GM19035 (cell line): Measurements from ENCODE around the gene RNF113B.

Experiments
- ATAC-seq: cut with Tn5 transposase; IDR thresholded peaks from one replicate; pipeline ENCODE4 v1.9.1; 2021; ENCODE audit not compliant: unreplicated experiment

The RNF113B gene

GRCh38 chr13:98175043-98175442 is 2.0 kb downstream of the RNF113B start:
- ATAC-seq: no peak

GRCh38 chr13:98174307-98174706 is 2.8 kb downstream of the RNF113B start:
- ATAC-seq: no peak

DNA sequence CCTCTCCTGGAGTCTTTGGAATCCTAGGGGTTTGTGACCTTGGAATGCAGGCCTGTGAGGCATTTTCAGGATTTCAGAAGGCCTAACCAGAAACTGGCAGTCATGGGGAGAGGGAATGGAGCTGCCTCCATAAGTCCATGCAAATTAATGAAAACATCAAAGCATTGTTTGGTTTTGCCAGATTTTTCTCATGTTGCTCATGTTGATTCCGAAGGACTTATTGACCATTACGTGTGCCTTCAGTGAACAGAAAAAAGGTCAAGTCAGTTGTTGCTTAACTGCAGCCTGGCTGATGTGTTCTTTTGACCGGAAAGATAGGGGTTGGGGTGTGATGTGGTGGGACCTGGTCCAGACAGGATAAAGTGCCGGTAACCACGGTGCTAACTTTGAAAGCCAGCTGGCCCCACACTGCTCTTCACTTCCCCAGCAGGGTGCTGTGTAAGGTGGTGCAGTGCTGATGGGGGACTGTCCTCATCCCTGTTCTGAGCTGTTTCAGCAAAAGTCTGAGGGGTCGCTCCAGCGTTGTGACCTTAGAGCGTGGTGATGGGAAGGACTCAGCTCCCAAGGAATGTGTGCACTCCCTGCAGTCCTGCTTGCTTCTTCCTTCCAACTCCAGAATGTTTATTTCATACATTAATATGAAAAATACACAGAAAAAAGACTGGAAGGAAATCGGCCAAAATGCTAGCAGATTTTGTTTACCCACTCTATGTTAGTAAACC is 3.5 kb downstream of the RNF113B start:
- no peak for ATAC-seq

DNA sequence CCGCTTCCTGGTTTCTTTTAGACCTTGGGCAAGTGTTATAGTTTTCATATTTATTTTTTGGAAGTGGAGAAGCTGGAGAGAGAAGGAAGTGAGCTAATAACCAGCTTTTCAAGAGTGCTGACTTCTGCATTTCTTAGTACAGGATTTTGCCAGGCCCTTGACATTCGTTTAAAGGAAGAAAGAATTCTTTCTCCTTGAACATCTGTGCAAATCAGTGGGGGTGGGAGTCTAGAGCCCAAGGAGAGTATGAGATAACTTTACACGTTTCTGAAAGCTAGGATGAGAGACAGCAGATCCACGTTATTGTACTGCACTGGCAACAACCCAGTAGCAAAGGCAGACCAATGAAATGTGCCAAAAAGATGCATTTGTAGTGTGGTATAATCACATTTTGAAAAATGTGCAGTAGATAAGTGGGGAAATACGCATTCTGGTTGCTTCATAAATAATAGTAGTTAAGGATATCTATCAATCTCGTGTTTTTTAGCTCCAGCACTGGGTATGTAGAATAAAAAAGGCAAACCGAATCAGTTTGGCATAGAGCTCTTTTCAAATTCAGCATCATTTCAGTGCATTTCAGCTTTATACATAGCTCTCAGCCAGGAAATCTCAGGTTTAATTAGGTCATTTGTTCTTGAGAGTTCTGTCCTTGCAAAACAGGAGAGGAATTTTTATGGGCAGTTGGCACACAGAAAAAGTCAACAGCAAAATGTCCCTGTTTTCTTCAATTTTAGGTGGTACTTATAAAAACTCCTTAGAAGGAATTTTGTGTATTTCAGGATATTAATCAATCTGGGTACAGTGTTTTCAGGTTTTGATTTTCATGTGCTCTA is 4.3 kb downstream of the RNF113B start:
- ATAC-seq: no peak

- no peak for ATAC-seq
Observed at GRCh38 chr13:98171900-98172589, 5.0 kb downstream of the RNF113B start.

DNA sequence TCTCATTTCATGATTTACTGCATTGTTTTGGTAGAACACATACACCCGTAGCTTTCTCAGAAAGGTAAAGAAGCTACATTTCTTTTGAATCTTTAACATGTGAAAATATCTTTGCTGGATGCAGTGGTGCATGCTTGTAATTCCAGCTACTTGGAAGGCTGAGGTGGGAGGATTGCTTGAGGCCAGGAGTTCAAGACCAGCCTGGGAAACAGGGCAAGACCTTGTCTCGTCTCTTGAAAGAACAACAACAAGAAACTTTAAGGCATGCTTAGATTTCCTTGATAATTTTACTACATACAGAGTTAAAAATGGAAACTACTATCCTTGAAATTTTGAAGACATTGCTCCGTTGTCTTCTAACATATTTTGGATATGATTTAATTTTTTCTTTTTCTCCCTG is 7.7 kb downstream of the RNF113B start:
- ATAC-seq: no peak

DNA sequence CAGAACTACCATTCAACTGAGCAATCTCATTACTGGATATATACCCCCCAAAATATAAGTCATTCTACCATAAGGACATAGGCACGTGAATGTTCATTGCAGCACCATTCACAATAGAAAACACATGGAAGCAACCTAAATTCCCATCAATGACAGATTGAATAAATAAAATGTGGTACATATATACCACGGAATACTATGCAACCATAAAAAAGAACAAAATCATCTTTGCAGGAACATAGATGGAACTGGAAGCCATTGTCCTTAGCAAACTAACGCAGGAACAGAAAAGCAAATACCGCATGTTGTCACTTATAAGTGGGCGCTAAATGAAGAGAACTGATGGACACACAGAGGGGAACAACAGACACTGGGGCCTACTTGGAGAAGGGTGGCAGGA is 14.1 kb downstream of the RNF113B start:
- no peak for ATAC-seq

DNA sequence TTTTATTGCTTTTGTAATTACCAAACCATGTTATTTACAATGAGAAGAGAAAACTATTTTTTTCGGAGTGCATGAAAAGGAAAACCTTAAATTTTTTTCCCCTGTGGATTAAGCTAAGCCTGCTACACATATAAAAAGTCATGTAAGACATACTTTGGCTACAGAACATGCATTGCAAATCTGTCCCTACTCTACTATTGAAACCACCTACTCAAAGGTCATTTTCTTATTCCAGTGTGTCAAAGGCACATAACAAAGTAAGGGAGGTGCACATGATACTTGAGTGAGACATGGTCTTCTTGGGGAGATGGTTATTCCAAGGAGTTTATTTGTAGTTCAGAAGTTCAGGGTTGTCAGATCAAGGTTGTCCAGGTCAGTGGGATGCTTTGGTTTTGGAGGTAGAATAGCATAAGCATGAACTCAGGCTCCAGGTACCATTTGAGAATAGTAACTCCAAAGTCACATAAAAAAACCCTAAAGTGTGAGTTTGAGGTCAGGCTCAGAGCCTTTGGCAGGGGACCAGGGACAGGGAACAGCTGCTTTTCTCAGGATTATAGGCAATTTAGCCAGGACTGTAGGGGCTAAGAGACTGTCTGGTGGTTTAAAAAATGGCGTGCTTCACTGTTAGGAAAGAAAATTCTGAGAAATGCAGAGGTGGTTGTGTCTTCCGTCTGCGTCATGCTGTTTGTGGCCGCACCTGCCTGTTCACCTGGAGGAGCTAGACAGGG is 18.7 kb downstream of the RNF113B start:
- no peak for ATAC-seq

DNA sequence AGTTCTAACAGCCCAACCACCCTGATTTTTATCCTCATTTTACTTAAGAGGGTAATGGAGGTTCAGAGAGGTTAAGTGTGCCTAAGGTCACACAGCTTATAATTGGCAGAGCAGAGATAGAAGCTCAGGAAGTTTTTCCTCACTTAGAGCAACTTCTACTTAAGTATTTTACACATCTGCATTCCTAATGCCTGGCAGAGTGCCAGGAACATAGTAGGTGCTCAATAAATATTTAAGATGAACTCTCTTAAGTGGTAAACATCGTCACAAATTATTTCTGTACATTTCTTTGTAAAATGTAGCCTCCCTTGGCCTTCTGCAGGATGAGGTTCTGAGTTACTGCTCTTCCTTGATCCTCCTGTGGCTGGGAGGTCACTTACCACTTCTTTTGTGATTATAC is 19.5 kb downstream of the RNF113B start:
- no peak for ATAC-seq

DNA sequence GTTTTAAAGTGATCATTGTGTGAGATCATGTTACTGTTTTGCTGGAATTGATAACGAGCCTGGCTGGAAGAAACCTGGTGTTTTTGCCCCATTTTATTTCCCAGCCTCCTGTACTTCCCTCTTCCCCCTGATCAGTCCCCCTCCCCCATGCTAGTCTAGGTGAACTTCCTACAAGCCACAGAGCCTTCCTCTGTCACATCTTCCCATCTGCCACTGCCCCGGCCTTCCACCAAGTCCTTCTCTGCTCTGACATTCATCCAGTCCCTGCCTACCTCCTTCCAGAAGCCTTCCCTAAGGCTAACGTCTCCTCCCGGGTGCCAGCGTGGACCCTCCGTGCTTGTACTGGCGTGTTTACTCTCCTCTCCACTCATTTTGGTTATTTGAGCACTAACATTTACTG is 19.9 kb downstream of the RNF113B start:
- no peak for ATAC-seq

- ATAC-seq: no peak
Observed at GRCh38 chr13:98156259-98156658, 20.8 kb downstream of the RNF113B start.

DNA sequence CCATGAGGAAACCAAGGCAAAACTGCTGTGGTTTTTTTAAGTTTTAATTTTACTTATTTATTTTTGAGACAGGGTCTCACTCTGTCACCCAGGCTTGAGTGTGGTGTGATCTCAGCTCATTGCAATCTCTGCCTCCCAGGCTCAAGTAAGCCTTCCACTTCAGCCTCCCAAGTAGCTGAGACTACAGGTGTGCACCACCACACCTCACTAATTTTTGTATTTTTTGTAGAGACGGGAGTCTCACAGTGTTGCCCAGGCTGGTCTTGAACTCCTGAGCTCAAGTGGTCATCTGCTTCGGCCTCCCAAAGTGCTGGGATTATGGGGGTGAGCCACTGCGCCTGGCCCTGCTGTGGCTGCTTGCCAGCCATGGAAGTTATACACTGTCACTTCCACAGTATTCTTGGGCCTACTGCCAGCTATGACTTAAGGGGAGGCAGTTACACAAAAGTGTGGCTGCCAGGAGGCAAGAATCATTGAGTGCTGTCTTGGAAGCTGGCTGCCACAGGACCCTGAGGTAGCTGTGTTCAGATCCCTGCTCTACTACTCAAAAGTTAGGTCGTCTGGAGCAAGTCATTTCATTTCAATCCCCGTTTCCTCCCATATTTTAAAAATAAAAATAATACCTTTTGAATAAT is 21.5 kb downstream of the RNF113B start:
- no peak for ATAC-seq

DNA sequence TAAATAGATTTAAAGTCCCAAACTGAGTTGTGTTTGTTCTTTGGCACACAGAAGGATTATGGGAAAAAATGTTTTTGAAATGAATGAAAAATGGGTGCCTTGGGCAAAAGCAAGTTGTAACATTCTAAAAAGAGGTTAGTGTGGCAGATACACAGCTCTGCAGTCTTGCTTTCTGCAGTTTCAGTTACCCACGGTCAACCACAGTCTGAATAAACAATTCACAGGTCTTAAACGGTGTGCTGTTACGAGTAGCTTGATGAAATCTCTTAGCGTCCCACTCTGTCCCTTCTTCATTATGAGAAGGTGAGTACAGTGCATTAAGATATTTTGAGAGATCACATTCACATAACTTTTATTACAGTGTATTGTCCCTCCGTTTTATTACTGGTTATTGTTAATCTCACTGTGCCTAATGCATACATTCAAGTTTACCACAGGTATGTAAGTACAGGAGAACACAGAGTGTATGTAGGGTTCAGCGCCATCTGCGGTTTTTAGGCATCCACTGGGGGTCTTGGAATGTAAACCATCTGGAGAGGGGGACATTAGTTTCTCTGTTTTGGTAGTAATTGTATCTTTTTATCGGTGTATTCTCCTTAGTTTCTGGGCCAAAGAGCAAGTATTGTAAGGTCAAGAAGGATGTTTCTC is 26.1 kb downstream of the RNF113B start:
- ATAC-seq: no peak

GRCh38 chr13:98147521-98147920 is 29.5 kb downstream of the RNF113B start:
- ATAC-seq: no peak

DNA sequence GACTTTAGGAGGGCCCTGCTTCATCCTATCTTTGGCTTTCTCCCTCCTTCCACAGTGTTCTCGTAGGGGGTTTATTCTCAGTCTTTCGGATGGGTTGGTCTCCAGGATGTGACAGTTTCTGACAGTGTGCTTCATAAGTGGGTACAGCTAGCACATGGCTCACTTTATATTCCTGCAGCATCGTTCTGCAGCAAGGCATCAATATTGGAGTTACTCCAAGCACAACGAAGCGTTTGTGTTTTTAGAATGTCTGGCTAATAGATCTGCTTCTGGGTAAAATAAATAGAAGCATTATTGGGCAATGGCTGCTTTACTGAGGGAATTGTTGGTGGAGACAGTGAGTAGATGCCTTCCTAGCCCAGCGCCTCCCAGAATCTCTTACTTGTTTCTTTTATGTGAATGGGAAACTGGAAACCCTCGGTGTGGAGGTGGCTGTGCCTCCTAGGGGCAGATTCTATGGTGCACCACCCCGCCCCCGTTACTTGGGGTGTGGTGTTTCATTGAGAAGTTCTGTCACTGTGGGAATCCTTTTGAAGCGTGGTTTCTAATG is 32.2 kb downstream of the RNF113B start:
- ATAC-seq: no peak

- no peak for ATAC-seq
Observed at GRCh38 chr13:98144027-98144741, 32.9 kb downstream of the RNF113B start.

DNA sequence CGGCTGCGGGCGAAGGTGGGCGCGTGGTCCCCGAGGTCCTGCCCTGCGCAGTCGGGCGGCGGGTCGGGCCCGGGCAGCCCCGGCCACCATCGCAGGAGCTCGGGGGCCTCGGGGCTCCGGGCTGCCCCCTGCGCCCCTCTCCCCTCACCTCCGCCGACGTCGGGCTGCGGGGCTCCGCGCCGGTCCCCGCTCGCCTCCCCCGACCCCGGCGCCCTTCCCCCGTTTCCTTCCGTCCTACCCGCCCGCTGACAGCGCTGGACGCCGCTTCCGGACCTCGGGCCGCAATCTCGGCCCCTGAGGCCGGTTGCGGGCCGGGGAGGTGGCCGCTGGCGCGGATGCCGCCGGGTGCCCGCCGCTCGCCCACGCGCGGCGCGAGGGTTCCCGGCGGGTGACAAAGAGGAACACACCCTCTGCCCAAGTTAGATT is 33.5 kb downstream of the RNF113B start:
- ATAC-seq: peak; percentile 9

DNA sequence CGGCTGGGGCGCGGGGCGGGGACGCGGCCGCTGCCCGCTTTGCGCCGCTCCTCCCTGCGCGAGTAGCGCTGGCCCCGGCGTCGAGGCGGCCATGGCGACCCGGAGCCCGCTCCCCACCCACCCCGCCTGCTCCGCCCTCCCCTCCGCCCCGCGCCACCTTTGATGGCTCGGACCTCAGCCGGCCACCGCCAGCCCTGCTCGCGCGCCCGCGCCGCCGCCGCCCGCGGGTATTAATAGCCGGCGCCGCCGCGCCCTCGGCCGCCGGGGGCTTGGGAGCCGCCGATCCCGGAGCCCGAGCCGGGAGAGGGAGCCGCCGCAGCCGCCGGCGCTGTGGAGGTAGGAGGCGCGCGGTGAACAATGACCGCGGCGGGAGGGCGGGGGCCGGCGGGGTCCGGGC is 33.9 kb downstream of the RNF113B start:
- ATAC-seq: peak; percentile 32
